Measurements from ENCODE around the gene CD4. TPM values are rescaled to one million over a fixed set of nuclear protein-coding genes. Genes with fewer than 3 reads are reported as not detected.

CD4 gene
- total RNA-seq, 4 donors from 2014 or later, result 1.00 to 7.9 (median 2.8) TPM

- no peak for DNase-seq
- 85 to 91% methylated on average over 5 of the region's 5 CpGs for WGBS, 2 donors (ENCODE audit: low coverage in 1 of 2)
- TF ChIP-seq POLR2A (IDR thresholded peaks at IDR 0.05) (no peak), EP300 (IDR thresholded peaks at IDR 0.05; ENCODE audit: low read depth) (no peak), POLR2AphosphoS5 (IDR thresholded peaks at IDR 0.05) (no peak)
- TF ChIP-seq, protein P1, sequence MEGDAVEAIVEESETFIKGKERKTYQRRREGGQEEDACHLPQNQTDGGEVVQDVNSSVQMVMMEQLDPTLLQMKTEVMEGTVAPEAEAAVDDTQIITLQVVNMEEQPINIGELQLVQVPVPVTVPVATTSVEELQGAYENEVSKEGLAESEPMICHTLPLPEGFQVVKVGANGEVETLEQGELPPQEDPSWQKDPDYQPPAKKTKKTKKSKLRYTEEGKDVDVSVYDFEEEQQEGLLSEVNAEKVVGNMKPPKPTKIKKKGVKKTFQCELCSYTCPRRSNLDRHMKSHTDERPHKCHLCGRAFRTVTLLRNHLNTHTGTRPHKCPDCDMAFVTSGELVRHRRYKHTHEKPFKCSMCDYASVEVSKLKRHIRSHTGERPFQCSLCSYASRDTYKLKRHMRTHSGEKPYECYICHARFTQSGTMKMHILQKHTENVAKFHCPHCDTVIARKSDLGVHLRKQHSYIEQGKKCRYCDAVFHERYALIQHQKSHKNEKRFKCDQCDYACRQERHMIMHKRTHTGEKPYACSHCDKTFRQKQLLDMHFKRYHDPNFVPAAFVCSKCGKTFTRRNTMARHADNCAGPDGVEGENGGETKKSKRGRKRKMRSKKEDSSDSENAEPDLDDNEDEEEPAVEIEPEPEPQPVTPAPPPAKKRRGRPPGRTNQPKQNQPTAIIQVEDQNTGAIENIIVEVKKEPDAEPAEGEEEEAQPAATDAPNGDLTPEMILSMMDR (IDR thresholded peaks at IDR 0.05), result no peak
- H3K9me3 ChIP-seq, result no peaks in the 10 kb centered on the region
- no peaks in the 10 kb centered on the region for H3K27me3 ChIP-seq
- no peak overlapping the region for H3K4me3 ChIP-seq
- H3K4me1 ChIP-seq, result peaks cover 4 to 18% (median 10%) of the 10 kb centered on the region in 4 donors
- intact Hi-C loops (cut with DNase I; ENCODE audit: low total_unique reads) (no loop called here), in situ Hi-C loops (cut with MboI; ENCODE audit: low pct_ligation_motif_present in 1 of 4, low pct_unique_long_range_greater_than_20kb in 1 of 4, low sequenced_read_pairs in 3 of 4) (no loop called here)
- no peaks in the 10 kb centered on the region for H3K36me3 ChIP-seq
- no peak overlapping the region for H3K27ac ChIP-seq
Observed at GRCh38 chr12:6759741-6760140, 29.6 kb upstream of the CD4 start.

GRCh38 chr12:6763380-6763779 lies 25.9 kb upstream of the CD4 start:
- no peaks in the 10 kb centered on the region for H3K36me3 ChIP-seq
- in situ Hi-C loops (cut with MboI; ENCODE audit: low pct_ligation_motif_present in 1 of 4, low pct_unique_long_range_greater_than_20kb in 1 of 4, low sequenced_read_pairs in 3 of 4), result no loop called here
- no peaks in the 10 kb centered on the region for H3K9me3 ChIP-seq
- H3K4me1 ChIP-seq, result peaks cover 17 to 41% (median 33%) of the 10 kb centered on the region in 4 donors
- WGBS, 2 donors (ENCODE audit: low coverage in 1 of 2), result 65% methylated on average over 4 of the region's 4 CpGs; no CpG with 5 or more reads in 1 of the 2 donors
- H3K27me3 ChIP-seq, result no peaks in the 10 kb centered on the region
- TF ChIP-seq POLR2A (IDR thresholded peaks at IDR 0.05) (no peak), POLR2AphosphoS5 (IDR thresholded peaks at IDR 0.05) (no peak), EP300 (IDR thresholded peaks at IDR 0.05; ENCODE audit: low read depth) (no peak)
- TF ChIP-seq, protein P1 (IDR thresholded peaks at IDR 0.05), result no peak
- no peak overlapping the region for H3K4me3 ChIP-seq
- intact Hi-C loops (cut with DNase I; ENCODE audit: low total_unique reads), result no loop called here
- DNase-seq, result no peak
- H3K27ac ChIP-seq, result peak overlapping the region; percentile 92 to 94 (median 93)

DNA sequence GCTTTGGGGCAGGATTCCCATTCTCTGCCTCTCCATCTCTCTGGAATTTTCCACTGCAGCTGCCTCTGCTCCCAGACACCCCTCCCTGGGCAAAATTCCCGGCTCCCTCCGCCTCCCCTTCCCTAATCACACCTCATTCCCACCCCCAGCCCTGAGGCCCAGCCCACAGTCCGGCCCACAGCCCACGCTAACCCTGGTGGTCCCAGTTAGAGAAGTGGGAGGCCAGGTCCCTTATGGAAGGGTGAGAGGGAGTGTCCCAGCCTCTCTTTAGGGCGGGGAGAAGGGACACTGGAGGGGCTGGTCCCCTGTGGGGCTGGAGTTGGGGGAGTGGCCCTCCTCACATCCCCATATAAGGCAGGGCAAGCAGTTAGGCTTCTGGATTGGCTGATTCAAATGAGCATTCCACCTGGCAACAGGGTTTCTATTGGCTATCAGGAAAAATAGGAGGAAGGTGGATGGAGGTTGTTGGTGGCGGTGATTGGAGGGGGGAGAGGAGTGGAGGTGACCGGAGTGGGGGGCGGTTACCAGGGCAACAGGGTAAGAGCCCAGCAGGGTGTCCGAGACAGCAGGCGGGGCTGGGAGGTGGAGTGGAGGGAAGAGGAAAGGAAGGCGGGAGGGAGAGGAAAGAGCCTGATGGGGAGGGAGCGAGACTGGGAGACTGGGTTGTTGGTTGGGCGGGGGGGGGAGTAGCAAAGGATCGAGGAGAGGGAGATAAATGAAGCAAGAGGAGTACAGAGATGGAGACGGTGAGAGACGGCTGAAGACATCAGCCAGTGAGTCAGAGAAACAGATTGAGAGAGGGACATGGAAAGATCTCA lies 25.1 kb upstream of the CD4 start:
- WGBS, 2 donors (ENCODE audit: low coverage in 1 of 2), result 3 to 10% methylated on average over 12 to 15 of the region's 16 CpGs
- intact Hi-C loops (cut with DNase I; ENCODE audit: low total_unique reads), result no loop called here
- Histone ChIP-seq H3K9me3 (no peaks in the 10 kb centered on the region), H3K4me1 (peaks cover 17 to 50% (median 41%) of the 10 kb centered on the region in 4 donors), H3K27me3 (no peaks in the 10 kb centered on the region), H3K36me3 (no peaks in the 10 kb centered on the region), H3K27ac (peak overlapping the region; percentile 92 to 94 (median 93)), H3K4me3 (peak overlapping the region in 1 of 4 donors; percentile 32)
- in situ Hi-C loops (cut with MboI; ENCODE audit: low pct_ligation_motif_present in 1 of 4, low pct_unique_long_range_greater_than_20kb in 1 of 4, low sequenced_read_pairs in 3 of 4), result no loop called here
- TF ChIP-seq, protein P1 (IDR thresholded peaks at IDR 0.05), result no peak
- TF ChIP-seq POLR2AphosphoS5 (IDR thresholded peaks at IDR 0.05) (peak in 1 of 3 donors; percentile 20), POLR2A (IDR thresholded peaks at IDR 0.05) (no peak), EP300 (IDR thresholded peaks at IDR 0.05; ENCODE audit: low read depth) (no peak)
- DNase-seq, result peak; percentile 89

GRCh38 chr12:6765048-6765633 lies 24.2 kb upstream of the CD4 start:
- no peak for DNase-seq
- 24 to 32% methylated on average over 5 to 7 of the region's 7 CpGs for WGBS, 2 donors (ENCODE audit: low coverage in 1 of 2)
- in situ Hi-C loops (cut with MboI; ENCODE audit: low pct_ligation_motif_present in 1 of 4, low pct_unique_long_range_greater_than_20kb in 1 of 4, low sequenced_read_pairs in 3 of 4), result no loop called here

More at GRCh38 chr12:6765048-6765633, 24.2 kb upstream of the CD4 start:
- Histone ChIP-seq H3K27me3 (no peaks in the 10 kb centered on the region), H3K27ac (peak overlapping the region; percentile 92 to 94 (median 93)), H3K4me1 (peaks cover 17 to 59% (median 46%) of the 10 kb centered on the region in 4 donors), H3K4me3 (peak overlapping the region in 2 of 4 donors; percentile 79 to 84), H3K36me3 (no peaks in the 10 kb centered on the region), H3K9me3 (no peaks in the 10 kb centered on the region)
- no peak for TF ChIP-seq POLR2A (IDR thresholded peaks at IDR 0.05)
- TF ChIP-seq, protein P1 (IDR thresholded peaks at IDR 0.05), result no peak
- no peak for TF ChIP-seq POLR2AphosphoS5 (IDR thresholded peaks at IDR 0.05)
- TF ChIP-seq EP300 (IDR thresholded peaks at IDR 0.05; ENCODE audit: low read depth), result no peak
- intact Hi-C loops (cut with DNase I; ENCODE audit: low total_unique reads), result no loop called here
